Naive B cell (primary cell): ENCODE results near the gene MCF2L. TPM values are rescaled to one million over a fixed set of nuclear protein-coding genes. Genes with fewer than 3 reads are reported as not detected.

Experiments used
- ATAC-seq, 2 donors: fragments of 150-1000 bp; cut with Tn5 transposase; 2 replicates each; pipeline ENCODE4 v1.10.0; 2021; ENCODE audit warnings: low read depth in 2 of 2, mild to moderate bottlenecking in 2 of 2, moderate library complexity in 2 of 2
- DNase-seq: peaks from one replicate; pipeline ENCODE4 v3.0.0; 2022
- H3K27ac Mint-ChIP-seq, 6 donors: one replicate each; pipeline ENCODE4 v1.8.0; 2020 to 2022; ENCODE audit warnings: mild to moderate bottlenecking in 6 of 6, mixed read lengths in 6 of 6, moderate library complexity in 5 of 6, inconsistent platforms in 2 of 6
- H3K27me3 Mint-ChIP-seq, 3 donors: one replicate each; pipeline ENCODE4 v1.8.0; 2021 to 2022; ENCODE audit warnings: mixed read lengths in 3 of 3, mild to moderate bottlenecking in 1 of 3
- H3K36me3 Mint-ChIP-seq, 2 donors: one replicate each; pipeline ENCODE4 v1.8.0; 2020 to 2022; ENCODE audit warnings: mixed read lengths in 2 of 2, inconsistent platforms in 1 of 2, mild to moderate bottlenecking in 1 of 2
- H3K4me1 Mint-ChIP-seq, 3 donors: one replicate each; pipeline ENCODE4 v1.8.0; 2020 to 2022; ENCODE audit warnings: mixed read lengths in 3 of 3, inconsistent platforms in 1 of 3, mild to moderate bottlenecking in 1 of 3, moderate library complexity in 1 of 3
- H3K4me3 Mint-ChIP-seq, 8 donors: one replicate each; pipeline ENCODE4 v1.8.0; 2020 to 2022; ENCODE audit warnings: mild to moderate bottlenecking in 8 of 8, mixed read lengths in 8 of 8, moderate library complexity in 8 of 8, inconsistent platforms in 2 of 8
- H3K9me3 Mint-ChIP-seq, 7 donors: one replicate each; pipeline ENCODE4 v1.8.0; 2020 to 2022; ENCODE audit warnings: mixed read lengths in 7 of 7, mild to moderate bottlenecking in 5 of 7, inconsistent platforms in 2 of 7, moderate library complexity in 1 of 7
- polyA plus RNA-seq, 6 donors: library from polyadenylated mRNA; unstranded; fragments of 300-500 nt; fragmentation: Illumina TruSeq; gene quantifications; one replicate each; pipeline ENCODE4 v1.2.3, GENCODE V29; 2021; ENCODE audit warnings: low read depth in 6 of 6

Gene MCF2L
- polyA plus RNA-seq, 6 donors from 2014 or later, result 2.1 to 4.7 (median 4.2) TPM

DNA sequence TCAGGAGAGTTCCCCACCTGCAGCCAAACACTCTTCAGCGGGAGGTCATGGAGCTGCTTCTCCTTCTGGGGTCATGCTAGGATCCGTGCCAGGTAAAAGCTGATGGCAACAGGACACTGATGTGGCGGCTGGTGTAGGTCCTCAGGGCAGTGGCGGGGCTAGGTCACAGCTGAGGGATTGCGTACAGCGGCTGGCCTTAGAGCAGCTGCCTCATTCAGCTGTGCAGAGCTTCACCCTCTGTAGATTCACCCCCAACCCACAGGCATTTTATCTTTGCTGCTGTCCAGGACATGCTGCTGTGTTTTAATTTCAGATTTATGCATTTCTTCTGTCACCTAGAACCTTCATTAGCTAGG, 2.3 kb downstream of the MCF2L start:
- H3K4me1 Mint-ChIP-seq, result peaks cover 15 to 35% (median 31%) of the 10 kb centered on the region in 3 donors
- peaks cover 0 to 8% (median 0%) of the 10 kb centered on the region in 7 donors for H3K9me3 Mint-ChIP-seq

DNA sequence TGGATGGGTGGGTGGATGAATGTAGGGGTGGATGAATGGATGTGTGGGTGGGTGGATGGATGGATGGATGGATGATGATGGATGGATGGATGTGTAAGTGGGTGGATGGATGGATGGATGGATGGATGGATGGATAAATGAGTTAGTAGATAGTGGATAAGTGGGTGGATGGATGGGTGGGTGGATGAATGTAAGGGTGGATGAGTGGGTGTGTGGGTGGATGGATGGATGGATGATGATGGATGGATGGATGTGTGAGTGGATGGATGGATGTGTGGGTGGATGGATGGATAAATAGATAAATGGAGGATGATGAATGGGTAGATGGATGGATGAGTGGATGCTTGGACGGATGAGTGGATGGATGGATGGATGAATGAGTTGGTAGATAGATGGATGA, 3.2 kb downstream of the MCF2L start:
- H3K9me3 Mint-ChIP-seq, result peaks cover 0 to 8% (median 0%) of the 10 kb centered on the region in 7 donors
- H3K36me3 Mint-ChIP-seq, result peaks cover 0 to 3% of the 10 kb centered on the region in 2 donors
- ATAC-seq (no peak), DNase-seq (no peak)
- H3K27me3 Mint-ChIP-seq, result peaks cover 18 to 33% (median 28%) of the 10 kb centered on the region in 3 donors
- no peak overlapping the region for H3K4me3 Mint-ChIP-seq
- H3K27ac Mint-ChIP-seq, result no peak overlapping the region
- H3K4me1 Mint-ChIP-seq, result peaks cover 9 to 30% (median 29%) of the 10 kb centered on the region in 3 donors

More for the DNA sequence above, 2.3 kb downstream of the MCF2L start:
- Mint-ChIP-seq H3K36me3 (no peaks in the 10 kb centered on the region), H3K27ac (no peak overlapping the region), H3K4me3 (peak overlapping the region in 2 of 8 donors; percentile 41 to 82), H3K27me3 (peaks cover 18 to 33% (median 28%) of the 10 kb centered on the region in 3 donors)
- DNase-seq (no peak), ATAC-seq (no peak)

- Mint-ChIP-seq H3K4me3 (no peak overlapping the region), H3K36me3 (peaks cover 0 to 8% of the 10 kb centered on the region in 2 donors), H3K9me3 (peaks cover 0 to 8% (median 0%) of the 10 kb centered on the region in 7 donors), H3K4me1 (peaks cover 9 to 26% (median 26%) of the 10 kb centered on the region in 3 donors), H3K27ac (no peak overlapping the region), H3K27me3 (peaks cover 18 to 33% (median 28%) of the 10 kb centered on the region in 3 donors)
- DNase-seq, result no peak
- ATAC-seq, result no peak
These were observed 4.0 kb downstream of the MCF2L start for GRCh38 chr13:112972867-112973576.

GRCh38 chr13:112973577-112973951, 4.5 kb downstream of the MCF2L start:
- DNase-seq (no peak), ATAC-seq (no peak)
- Mint-ChIP-seq H3K27me3 (peaks cover 18 to 33% (median 28%) of the 10 kb centered on the region in 3 donors), H3K4me1 (peaks cover 10 to 23% (median 22%) of the 10 kb centered on the region in 3 donors), H3K4me3 (no peak overlapping the region), H3K36me3 (peaks cover 0 to 8% of the 10 kb centered on the region in 2 donors), H3K9me3 (peaks cover 0 to 8% (median 0%) of the 10 kb centered on the region in 7 donors), H3K27ac (no peak overlapping the region)

GRCh38 chr13:112974125-112974524, 5.1 kb downstream of the MCF2L start:
- Mint-ChIP-seq H3K4me3 (no peak overlapping the region), H3K9me3 (peaks cover 0 to 8% (median 0%) of the 10 kb centered on the region in 7 donors), H3K4me1 (peaks cover 13 to 26% (median 21%) of the 10 kb centered on the region in 3 donors), H3K27me3 (peaks cover 17 to 33% (median 28%) of the 10 kb centered on the region in 3 donors), H3K36me3 (peaks cover 0 to 8% of the 10 kb centered on the region in 2 donors), H3K27ac (peak overlapping the region in 1 of 6 donors; percentile 16)
- no peak for ATAC-seq
- DNase-seq, result no peak

- H3K4me3 Mint-ChIP-seq, result no peak overlapping the region
- peaks cover 7 to 21% (median 15%) of the 10 kb centered on the region in 3 donors for H3K4me1 Mint-ChIP-seq
- peaks cover 0 to 8% (median 0%) of the 10 kb centered on the region in 7 donors for H3K9me3 Mint-ChIP-seq
- H3K36me3 Mint-ChIP-seq, result peaks cover 0 to 8% of the 10 kb centered on the region in 2 donors
- H3K27ac Mint-ChIP-seq, result no peak overlapping the region
- DNase-seq (no peak), ATAC-seq (no peak)
- H3K27me3 Mint-ChIP-seq, result peaks cover 11 to 28% (median 23%) of the 10 kb centered on the region in 3 donors
These were observed 5.7 kb downstream of the MCF2L start for GRCh38 chr13:112974671-112975070.

DNA sequence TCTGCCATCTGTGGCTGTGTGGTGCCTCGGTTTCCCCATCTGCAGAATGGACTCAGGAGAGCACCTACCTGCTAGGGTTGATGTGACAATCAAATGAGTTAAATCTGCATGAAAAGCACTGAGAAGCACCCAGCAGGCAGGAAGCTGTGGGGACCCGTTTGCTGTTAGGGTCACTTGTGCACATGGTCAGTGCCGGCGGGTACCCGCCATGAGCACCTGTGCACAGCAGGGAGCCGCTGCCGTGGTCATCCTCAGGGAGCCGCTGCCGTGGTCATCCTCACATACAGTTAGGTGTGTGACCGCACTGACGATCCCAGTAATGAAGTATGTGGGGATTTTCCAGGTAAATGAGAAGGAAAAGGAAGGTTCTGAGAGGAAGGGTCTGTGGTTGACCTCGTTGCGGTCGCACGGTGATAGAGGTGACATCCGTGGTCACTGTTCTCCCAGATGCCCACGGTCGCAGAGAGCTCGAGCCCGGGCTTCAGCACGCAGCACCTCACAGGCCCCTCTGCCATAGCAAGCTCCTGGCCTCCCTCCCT, 6.5 kb downstream of the MCF2L start:
- H3K36me3 Mint-ChIP-seq, result peaks cover 0 to 8% of the 10 kb centered on the region in 2 donors
- H3K27me3 Mint-ChIP-seq, result peaks cover 5 to 20% (median 15%) of the 10 kb centered on the region in 3 donors
- peaks cover 5 to 18% (median 8%) of the 10 kb centered on the region in 3 donors for H3K4me1 Mint-ChIP-seq
- no peak for DNase-seq
- no peak overlapping the region for H3K4me3 Mint-ChIP-seq
- peaks cover 0 to 8% (median 0%) of the 10 kb centered on the region in 7 donors for H3K9me3 Mint-ChIP-seq
- ATAC-seq, result no peak
- no peak overlapping the region for H3K27ac Mint-ChIP-seq

GRCh38 chr13:112976526-112976925, 7.5 kb downstream of the MCF2L start:
- Mint-ChIP-seq H3K27ac (no peak overlapping the region), H3K27me3 (peaks cover 5 to 12% (median 12%) of the 10 kb centered on the region in 3 donors), H3K36me3 (peaks cover 0 to 8% of the 10 kb centered on the region in 2 donors), H3K4me3 (peak overlapping the region in 1 of 8 donors; percentile 56), H3K9me3 (peaks cover 0 to 8% (median 0%) of the 10 kb centered on the region in 7 donors), H3K4me1 (peaks cover 5 to 17% (median 8%) of the 10 kb centered on the region in 3 donors)
- no peak for ATAC-seq
- no peak for DNase-seq

DNA sequence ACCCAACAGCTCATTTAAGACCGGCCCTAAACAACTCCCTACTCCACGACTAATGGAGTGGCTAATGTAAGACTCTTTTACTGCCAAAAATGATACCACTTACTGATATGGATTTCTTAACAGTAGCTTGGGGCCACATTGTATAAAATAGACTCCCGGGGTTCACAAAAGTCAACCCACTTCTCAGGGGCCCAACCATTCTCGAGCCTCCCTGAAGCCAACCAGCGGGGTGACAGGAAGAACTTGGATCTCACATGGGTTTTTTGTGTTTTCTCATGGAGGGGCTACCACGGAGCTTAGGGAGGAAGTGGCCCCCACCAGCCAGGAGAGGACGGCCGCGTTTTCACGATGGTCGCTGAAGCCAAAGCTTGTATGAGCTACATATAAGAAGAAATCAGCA, 8.1 kb downstream of the MCF2L start:
- no peak for ATAC-seq
- Mint-ChIP-seq H3K4me3 (peak overlapping the region in 1 of 8 donors; percentile 56), H3K27me3 (peaks cover 5 to 8% (median 7%) of the 10 kb centered on the region in 3 donors), H3K9me3 (peaks cover 0 to 6% (median 0%) of the 10 kb centered on the region in 7 donors), H3K4me1 (peaks cover 5 to 13% (median 6%) of the 10 kb centered on the region in 3 donors), H3K36me3 (peaks cover 0 to 8% of the 10 kb centered on the region in 2 donors), H3K27ac (no peak overlapping the region)
- DNase-seq, result no peak

GRCh38 chr13:112977525-112977924, 8.5 kb downstream of the MCF2L start:
- H3K36me3 Mint-ChIP-seq, result peaks cover 0 to 8% of the 10 kb centered on the region in 2 donors
- peaks cover 3 to 12% (median 7%) of the 10 kb centered on the region in 3 donors for H3K4me1 Mint-ChIP-seq
- H3K27ac Mint-ChIP-seq, result no peak overlapping the region
- peaks cover under 1 to 4% (median 3%) of the 10 kb centered on the region in 3 donors for H3K27me3 Mint-ChIP-seq
- ATAC-seq, result no peak
- peak overlapping the region in 1 of 8 donors; percentile 40 for H3K4me3 Mint-ChIP-seq
- DNase-seq, result no peak
- H3K9me3 Mint-ChIP-seq, result peaks cover 0 to 2% (median 0%) of the 10 kb centered on the region in 7 donors

GRCh38 chr13:112978561-112979405, 9.8 kb downstream of the MCF2L start:
- peaks cover 0 to 6% (median 0%) of the 10 kb centered on the region in 3 donors for H3K27me3 Mint-ChIP-seq
- H3K9me3 Mint-ChIP-seq, result no peaks in the 10 kb centered on the region
- ATAC-seq, result no peak
- no peak for DNase-seq
- H3K4me1 Mint-ChIP-seq, result peaks cover 4 to 17% (median 10%) of the 10 kb centered on the region in 3 donors
- H3K4me3 Mint-ChIP-seq, result no peak overlapping the region
- peak overlapping the region in 1 of 6 donors; percentile 85 for H3K27ac Mint-ChIP-seq
- peaks cover 0 to 8% of the 10 kb centered on the region in 2 donors for H3K36me3 Mint-ChIP-seq

- no peak for DNase-seq
- Mint-ChIP-seq H3K4me1 (peaks cover 4 to 19% (median 10%) of the 10 kb centered on the region in 3 donors), H3K27ac (no peak overlapping the region), H3K4me3 (no peak overlapping the region), H3K36me3 (peaks cover 0 to 8% of the 10 kb centered on the region in 2 donors), H3K27me3 (peaks cover 0 to 6% (median 0%) of the 10 kb centered on the region in 3 donors), H3K9me3 (no peaks in the 10 kb centered on the region)
- ATAC-seq, result no peak
These were observed 10.4 kb downstream of the MCF2L start for GRCh38 chr13:112979406-112979902.

- H3K27ac Mint-ChIP-seq, result no peak overlapping the region
- H3K36me3 Mint-ChIP-seq, result peaks cover 0 to 8% of the 10 kb centered on the region in 2 donors
- H3K27me3 Mint-ChIP-seq, result peaks cover 0 to 6% (median 0%) of the 10 kb centered on the region in 3 donors
- peaks cover 4 to 21% (median 17%) of the 10 kb centered on the region in 3 donors for H3K4me1 Mint-ChIP-seq
- no peak overlapping the region for H3K4me3 Mint-ChIP-seq
- no peaks in the 10 kb centered on the region for H3K9me3 Mint-ChIP-seq
- ATAC-seq (no peak), DNase-seq (no peak)
These were observed 11.4 kb downstream of the MCF2L start for GRCh38 chr13:112980434-112980833.
